GM18498 (cell line): ENCODE measurements around the gene SETD7.

Source experiments
- ATAC-seq: cut with Tn5 transposase; IDR thresholded peaks from one replicate; pipeline ENCODE4 v1.9.1; 2021; ENCODE audit warnings: mild to moderate bottlenecking, moderate library complexity; ENCODE audit not compliant: unreplicated experiment

SETD7 gene

GRCh38 chr4:139575072-139575471 is 19.1 kb upstream of the SETD7 start:
- ATAC-seq = no peak

GRCh38 chr4:139574641-139575040 is 18.6 kb upstream of the SETD7 start:
- no peak for ATAC-seq

- no peak for ATAC-seq
Measured at GRCh38 chr4:139568206-139568955, 12.4 kb upstream of the SETD7 start.

- ATAC-seq = no peak
Measured at GRCh38 chr4:139567159-139567870, 11.3 kb upstream of the SETD7 start.

- no peak for ATAC-seq
Measured at GRCh38 chr4:139564502-139564901, 8.5 kb upstream of the SETD7 start.

GRCh38 chr4:139563515-139563914 is 7.5 kb upstream of the SETD7 start:
- no peak for ATAC-seq

- ATAC-seq = no peak
Measured at GRCh38 chr4:139562839-139563238, 6.8 kb upstream of the SETD7 start.

- ATAC-seq = no peak
Measured at GRCh38 chr4:139562067-139562684, 6.2 kb upstream of the SETD7 start.

- ATAC-seq = no peak
Measured at GRCh38 chr4:139560406-139561104, 4.5 kb upstream of the SETD7 start.

- ATAC-seq = no peak
Measured at GRCh38 chr4:139559687-139560086, 3.7 kb upstream of the SETD7 start.

GRCh38 chr4:139559089-139559479 is 3.1 kb upstream of the SETD7 start:
- ATAC-seq = no peak

GRCh38 chr4:139558235-139559088 is 2.4 kb upstream of the SETD7 start:
- ATAC-seq = no peak

GRCh38 chr4:139557556-139558110 is 1.6 kb upstream of the SETD7 start:
- ATAC-seq = no peak

- ATAC-seq = peak; percentile 36
Measured at GRCh38 chr4:139556724-139557555, 921 bp upstream of the SETD7 start.

- peak; percentile 24 for ATAC-seq
Measured at GRCh38 chr4:139555705-139556070, 331 bp downstream of the SETD7 start.

- ATAC-seq = peak; percentile 40
Measured at GRCh38 chr4:139554893-139555704, 920 bp downstream of the SETD7 start.

- no peak for ATAC-seq
Measured at GRCh38 chr4:139554642-139554892, 1.5 kb downstream of the SETD7 start.

GRCh38 chr4:139553751-139554641 is 2.0 kb downstream of the SETD7 start:
- ATAC-seq = no peak
